HG03039 (cell line): ENCODE measurements around the gene RUNX1.
"Not testable (repeated sequence)": the region's sequence is repeated elsewhere in the genome, so short reads cannot be mapped to it uniquely, and the experiment has no call there.

Source experiments
- ATAC-seq: cut with Tn5 transposase; IDR thresholded peaks from one replicate; pipeline ENCODE4 v1.9.1; 2021; ENCODE audit warnings: mild to moderate bottlenecking, moderate library complexity; ENCODE audit not compliant: unreplicated experiment

The RUNX1 gene

GRCh38 chr21:34974162-34974981, 74.7 kb downstream of the RUNX1 start:
- ATAC-seq, result peak; percentile 74

GRCh38 chr21:34973685-34974084, 75.4 kb downstream of the RUNX1 start:
- ATAC-seq, result no peak

- ATAC-seq, result no peak
These were observed 77.4 kb downstream of the RUNX1 start for GRCh38 chr21:34971656-34972055.

- no peak for ATAC-seq
These were observed 78.5 kb downstream of the RUNX1 start for GRCh38 chr21:34970566-34970965.

GRCh38 chr21:34970167-34970500, 79.0 kb downstream of the RUNX1 start:
- ATAC-seq, result no peak

GRCh38 chr21:34969423-34970166, 79.5 kb downstream of the RUNX1 start:
- ATAC-seq, result no peak

- ATAC-seq, result no peak
These were observed 80.4 kb downstream of the RUNX1 start for GRCh38 chr21:34968414-34969333.

GRCh38 chr21:34967509-34968289, 81.4 kb downstream of the RUNX1 start:
- ATAC-seq, result no peak

- ATAC-seq, result not testable (repeated sequence)
These were observed 82.2 kb downstream of the RUNX1 start for GRCh38 chr21:34966881-34967280.

- ATAC-seq, result no peak
These were observed 83.6 kb downstream of the RUNX1 start for GRCh38 chr21:34965200-34966174.

- no peak for ATAC-seq
These were observed 86.4 kb downstream of the RUNX1 start for GRCh38 chr21:34962586-34963222.

GRCh38 chr21:34962136-34962535, 87.0 kb downstream of the RUNX1 start:
- no peak for ATAC-seq

- no peak for ATAC-seq
These were observed 88.4 kb downstream of the RUNX1 start for GRCh38 chr21:34960687-34961086.

GRCh38 chr21:34959607-34960006, 89.5 kb downstream of the RUNX1 start:
- no peak for ATAC-seq

- no peak for ATAC-seq
These were observed 91.1 kb downstream of the RUNX1 start for GRCh38 chr21:34958040-34958439.

- no peak for ATAC-seq
These were observed 92.4 kb downstream of the RUNX1 start for GRCh38 chr21:34956416-34957316.

GRCh38 chr21:34953950-34954349, 95.2 kb downstream of the RUNX1 start:
- no peak for ATAC-seq

GRCh38 chr21:34952701-34953100, 96.4 kb downstream of the RUNX1 start:
- no peak for ATAC-seq
